ENCODE data around the gene ERC1. TPM values are rescaled to one million over a fixed set of nuclear protein-coding genes. Genes with fewer than 3 reads are reported as not detected.
A peak's percentile ranks its signal among the peaks of the same experiment; 100 is the strongest.

ERC1 gene
- total and polyA plus RNA-seq, 9 of the 15 experiments (the other 6 are each of a cell fraction or from before 2014, with no cell fraction given) = 0.74 to 11.8 (median 4.8) TPM

DNA sequence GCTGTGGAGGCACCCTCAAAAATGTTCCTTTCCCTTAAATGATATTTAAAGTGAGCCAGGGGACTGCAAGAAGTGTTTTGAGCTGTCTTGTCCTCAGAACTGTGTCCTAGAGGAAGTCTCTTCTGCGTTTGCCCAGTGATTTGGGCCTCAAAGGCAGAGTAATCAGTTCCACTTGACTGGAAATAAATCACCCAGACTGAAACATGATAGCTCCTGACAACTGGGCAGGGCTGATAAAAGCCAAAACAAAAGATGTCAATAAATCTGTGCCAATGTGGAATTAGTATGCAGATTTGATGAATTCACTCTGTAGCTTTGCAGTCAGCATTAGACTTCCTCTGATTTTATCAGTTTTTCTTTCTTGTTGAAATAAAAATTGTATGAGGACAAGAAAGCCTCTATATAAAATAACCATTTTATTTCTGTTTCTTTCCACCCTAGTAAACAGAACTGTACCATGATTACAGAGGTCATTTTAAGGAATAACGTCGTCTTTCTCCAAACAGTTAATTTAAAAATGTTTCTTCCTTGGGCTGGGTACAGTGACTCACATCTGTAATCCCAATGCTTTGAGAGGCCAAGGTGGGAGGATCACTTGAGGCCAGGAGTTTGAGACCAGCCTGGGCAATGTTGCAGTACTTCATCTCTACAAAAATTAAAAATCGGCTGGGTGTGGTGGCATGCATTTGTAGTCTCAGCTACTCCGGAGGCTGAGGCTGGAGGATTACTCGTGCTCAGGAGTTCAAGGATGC lies 180.8 kb downstream of the ERC1 start (continued):
- TF ChIP-seq, protein P1, sequence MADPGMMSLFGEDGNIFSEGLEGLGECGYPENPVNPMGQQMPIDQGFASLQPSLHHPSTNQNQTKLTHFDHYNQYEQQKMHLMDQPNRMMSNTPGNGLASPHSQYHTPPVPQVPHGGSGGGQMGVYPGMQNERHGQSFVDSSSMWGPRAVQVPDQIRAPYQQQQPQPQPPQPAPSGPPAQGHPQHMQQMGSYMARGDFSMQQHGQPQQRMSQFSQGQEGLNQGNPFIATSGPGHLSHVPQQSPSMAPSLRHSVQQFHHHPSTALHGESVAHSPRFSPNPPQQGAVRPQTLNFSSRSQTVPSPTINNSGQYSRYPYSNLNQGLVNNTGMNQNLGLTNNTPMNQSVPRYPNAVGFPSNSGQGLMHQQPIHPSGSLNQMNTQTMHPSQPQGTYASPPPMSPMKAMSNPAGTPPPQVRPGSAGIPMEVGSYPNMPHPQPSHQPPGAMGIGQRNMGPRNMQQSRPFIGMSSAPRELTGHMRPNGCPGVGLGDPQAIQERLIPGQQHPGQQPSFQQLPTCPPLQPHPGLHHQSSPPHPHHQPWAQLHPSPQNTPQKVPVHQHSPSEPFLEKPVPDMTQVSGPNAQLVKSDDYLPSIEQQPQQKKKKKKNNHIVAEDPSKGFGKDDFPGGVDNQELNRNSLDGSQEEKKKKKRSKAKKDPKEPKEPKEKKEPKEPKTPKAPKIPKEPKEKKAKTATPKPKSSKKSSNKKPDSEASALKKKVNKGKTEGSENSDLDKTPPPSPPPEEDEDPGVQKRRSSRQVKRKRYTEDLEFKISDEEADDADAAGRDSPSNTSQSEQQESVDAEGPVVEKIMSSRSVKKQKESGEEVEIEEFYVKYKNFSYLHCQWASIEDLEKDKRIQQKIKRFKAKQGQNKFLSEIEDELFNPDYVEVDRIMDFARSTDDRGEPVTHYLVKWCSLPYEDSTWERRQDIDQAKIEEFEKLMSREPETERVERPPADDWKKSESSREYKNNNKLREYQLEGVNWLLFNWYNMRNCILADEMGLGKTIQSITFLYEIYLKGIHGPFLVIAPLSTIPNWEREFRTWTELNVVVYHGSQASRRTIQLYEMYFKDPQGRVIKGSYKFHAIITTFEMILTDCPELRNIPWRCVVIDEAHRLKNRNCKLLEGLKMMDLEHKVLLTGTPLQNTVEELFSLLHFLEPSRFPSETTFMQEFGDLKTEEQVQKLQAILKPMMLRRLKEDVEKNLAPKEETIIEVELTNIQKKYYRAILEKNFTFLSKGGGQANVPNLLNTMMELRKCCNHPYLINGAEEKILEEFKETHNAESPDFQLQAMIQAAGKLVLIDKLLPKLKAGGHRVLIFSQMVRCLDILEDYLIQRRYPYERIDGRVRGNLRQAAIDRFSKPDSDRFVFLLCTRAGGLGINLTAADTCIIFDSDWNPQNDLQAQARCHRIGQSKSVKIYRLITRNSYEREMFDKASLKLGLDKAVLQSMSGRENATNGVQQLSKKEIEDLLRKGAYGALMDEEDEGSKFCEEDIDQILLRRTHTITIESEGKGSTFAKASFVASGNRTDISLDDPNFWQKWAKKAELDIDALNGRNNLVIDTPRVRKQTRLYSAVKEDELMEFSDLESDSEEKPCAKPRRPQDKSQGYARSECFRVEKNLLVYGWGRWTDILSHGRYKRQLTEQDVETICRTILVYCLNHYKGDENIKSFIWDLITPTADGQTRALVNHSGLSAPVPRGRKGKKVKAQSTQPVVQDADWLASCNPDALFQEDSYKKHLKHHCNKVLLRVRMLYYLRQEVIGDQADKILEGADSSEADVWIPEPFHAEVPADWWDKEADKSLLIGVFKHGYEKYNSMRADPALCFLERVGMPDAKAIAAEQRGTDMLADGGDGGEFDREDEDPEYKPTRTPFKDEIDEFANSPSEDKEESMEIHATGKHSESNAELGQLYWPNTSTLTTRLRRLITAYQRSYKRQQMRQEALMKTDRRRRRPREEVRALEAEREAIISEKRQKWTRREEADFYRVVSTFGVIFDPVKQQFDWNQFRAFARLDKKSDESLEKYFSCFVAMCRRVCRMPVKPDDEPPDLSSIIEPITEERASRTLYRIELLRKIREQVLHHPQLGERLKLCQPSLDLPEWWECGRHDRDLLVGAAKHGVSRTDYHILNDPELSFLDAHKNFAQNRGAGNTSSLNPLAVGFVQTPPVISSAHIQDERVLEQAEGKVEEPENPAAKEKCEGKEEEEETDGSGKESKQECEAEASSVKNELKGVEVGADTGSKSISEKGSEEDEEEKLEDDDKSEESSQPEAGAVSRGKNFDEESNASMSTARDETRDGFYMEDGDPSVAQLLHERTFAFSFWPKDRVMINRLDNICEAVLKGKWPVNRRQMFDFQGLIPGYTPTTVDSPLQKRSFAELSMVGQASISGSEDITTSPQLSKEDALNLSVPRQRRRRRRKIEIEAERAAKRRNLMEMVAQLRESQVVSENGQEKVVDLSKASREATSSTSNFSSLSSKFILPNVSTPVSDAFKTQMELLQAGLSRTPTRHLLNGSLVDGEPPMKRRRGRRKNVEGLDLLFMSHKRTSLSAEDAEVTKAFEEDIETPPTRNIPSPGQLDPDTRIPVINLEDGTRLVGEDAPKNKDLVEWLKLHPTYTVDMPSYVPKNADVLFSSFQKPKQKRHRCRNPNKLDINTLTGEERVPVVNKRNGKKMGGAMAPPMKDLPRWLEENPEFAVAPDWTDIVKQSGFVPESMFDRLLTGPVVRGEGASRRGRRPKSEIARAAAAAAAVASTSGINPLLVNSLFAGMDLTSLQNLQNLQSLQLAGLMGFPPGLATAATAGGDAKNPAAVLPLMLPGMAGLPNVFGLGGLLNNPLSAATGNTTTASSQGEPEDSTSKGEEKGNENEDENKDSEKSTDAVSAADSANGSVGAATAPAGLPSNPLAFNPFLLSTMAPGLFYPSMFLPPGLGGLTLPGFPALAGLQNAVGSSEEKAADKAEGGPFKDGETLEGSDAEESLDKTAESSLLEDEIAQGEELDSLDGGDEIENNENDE (IDR thresholded peaks at IDR 0.05; ENCODE audit: low read depth, low read length) = no peak
- TF ChIP-seq TCFL5 (CRISPR knock-in tag; conservative IDR thresholded peaks at IDR 0.05) (no peak), ZBTB17 (CRISPR knock-in tag; IDR thresholded peaks at IDR 0.05) (no peak), MEIS2 (IDR thresholded peaks at IDR 0.05; ENCODE audit: partially characterized antibody) (peak; percentile 99), RFX7 (CRISPR knock-in tag; IDR thresholded peaks at IDR 0.05) (no peak), ZBTB8A (IDR thresholded peaks at IDR 0.05; ENCODE audit: partially characterized antibody) (no peak), MEF2D (tag; conservative IDR thresholded peaks at IDR 0.05; ENCODE audit: low read depth) (no peak), RUNX1 (IDR thresholded peaks at IDR 0.05; ENCODE audit: low read depth) (no peak), DIDO1 (tag; IDR thresholded peaks at IDR 0.05; ENCODE audit: low read depth) (no peak), CHD1 (IDR thresholded peaks at IDR 0.05; ENCODE audit: low read length) (no peak), ZNF140 (CRISPR knock-in tag; IDR thresholded peaks at IDR 0.05) (no peak), ZKSCAN3 (CRISPR knock-in tag; IDR thresholded peaks at IDR 0.05) (no peak), ZNF764 (CRISPR knock-in tag; IDR thresholded peaks at IDR 0.05; ENCODE audit: low read depth) (no peak)
- TF ChIP-seq, protein P2, sequence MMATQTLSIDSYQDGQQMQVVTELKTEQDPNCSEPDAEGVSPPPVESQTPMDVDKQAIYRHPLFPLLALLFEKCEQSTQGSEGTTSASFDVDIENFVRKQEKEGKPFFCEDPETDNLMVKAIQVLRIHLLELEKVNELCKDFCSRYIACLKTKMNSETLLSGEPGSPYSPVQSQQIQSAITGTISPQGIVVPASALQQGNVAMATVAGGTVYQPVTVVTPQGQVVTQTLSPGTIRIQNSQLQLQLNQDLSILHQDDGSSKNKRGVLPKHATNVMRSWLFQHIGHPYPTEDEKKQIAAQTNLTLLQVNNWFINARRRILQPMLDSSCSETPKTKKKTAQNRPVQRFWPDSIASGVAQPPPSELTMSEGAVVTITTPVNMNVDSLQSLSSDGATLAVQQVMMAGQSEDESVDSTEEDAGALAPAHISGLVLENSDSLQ (IDR thresholded peaks at IDR 0.05) = peak; percentile 90
- TF ChIP-seq, protein P3, sequence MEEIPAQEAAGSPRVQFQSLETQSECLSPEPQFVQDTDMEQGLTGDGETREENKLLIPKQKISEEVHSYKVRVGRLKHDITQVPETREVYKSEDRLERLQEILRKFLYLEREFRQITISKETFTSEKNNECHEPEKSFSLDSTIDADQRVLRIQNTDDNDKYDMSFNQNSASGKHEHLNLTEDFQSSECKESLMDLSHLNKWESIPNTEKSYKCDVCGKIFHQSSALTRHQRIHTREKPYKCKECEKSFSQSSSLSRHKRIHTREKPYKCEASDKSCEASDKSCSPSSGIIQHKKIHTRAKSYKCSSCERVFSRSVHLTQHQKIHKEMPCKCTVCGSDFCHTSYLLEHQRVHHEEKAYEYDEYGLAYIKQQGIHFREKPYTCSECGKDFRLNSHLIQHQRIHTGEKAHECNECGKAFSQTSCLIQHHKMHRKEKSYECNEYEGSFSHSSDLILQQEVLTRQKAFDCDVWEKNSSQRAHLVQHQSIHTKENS (CRISPR knock-in tag; IDR thresholded peaks at IDR 0.05) = no peak

Data from K562 (cell line).